ENCODE measurements around the gene GJB3. TPM values are rescaled to one million over a fixed set of nuclear protein-coding genes. Genes with fewer than 3 reads are reported as not detected.

GJB3 gene
- total RNA-seq, 1 donor, result not detected

DNA sequence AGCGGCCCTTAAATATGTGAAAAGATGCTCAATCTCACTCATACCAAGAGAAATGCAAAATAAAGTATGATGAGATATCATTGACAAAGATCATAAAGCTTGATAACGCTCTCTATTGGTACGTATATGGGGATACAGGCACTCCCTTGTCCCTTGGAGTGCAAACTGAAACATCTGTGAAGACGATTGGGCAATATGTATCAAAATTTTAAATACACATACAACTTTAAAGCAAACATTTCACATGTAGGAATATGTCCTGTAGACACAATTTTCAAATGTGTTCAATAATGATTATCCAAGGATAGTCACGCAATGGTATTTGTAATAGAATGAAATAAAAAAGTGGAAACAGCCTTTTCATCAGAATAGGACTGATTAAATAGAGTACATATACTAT is 2.0 kb upstream of the GJB3 start:
- no peak for DNase-seq (ENCODE audit: low read depth)
- no peak for TF ChIP-seq CTCF (IDR thresholded peaks at IDR 0.05; ENCODE audit: insufficient read depth, low read depth, low read length)
- H3K4me3 ChIP-seq (ENCODE audit: low read depth, low read length), result no peak overlapping the region

DNA sequence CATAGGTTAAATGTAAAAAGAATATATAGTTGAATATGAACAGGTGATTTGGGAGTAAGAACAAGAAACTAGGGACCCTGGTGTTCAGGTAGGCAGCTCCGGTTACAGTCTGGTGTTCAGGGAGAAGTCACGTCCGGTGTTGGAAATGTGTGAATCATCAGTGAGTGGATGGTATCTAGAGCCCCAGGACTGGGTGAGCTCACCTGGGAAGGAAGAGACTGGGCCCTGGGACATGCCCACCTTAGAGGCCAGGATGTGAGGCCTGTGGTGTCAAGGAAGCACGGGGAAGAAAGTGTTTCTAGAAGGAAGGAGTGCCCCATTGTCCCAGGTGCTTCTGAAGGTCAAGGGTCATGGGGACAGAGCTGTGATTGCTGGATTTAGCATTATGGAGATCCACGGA is 1.5 kb upstream of the GJB3 start:
- no peak overlapping the region for H3K4me3 ChIP-seq (ENCODE audit: low read depth, low read length)
- DNase-seq (ENCODE audit: low read depth), result no peak
- TF ChIP-seq CTCF (IDR thresholded peaks at IDR 0.05; ENCODE audit: insufficient read depth, low read depth, low read length), result no peak

GRCh38 chr1:34779962-34780361 is 1.1 kb upstream of the GJB3 start:
- H3K4me3 ChIP-seq (ENCODE audit: low read depth, low read length), result no peak overlapping the region
- no peak for TF ChIP-seq CTCF (IDR thresholded peaks at IDR 0.05; ENCODE audit: insufficient read depth, low read depth, low read length)
- no peak for DNase-seq (ENCODE audit: low read depth)

DNA sequence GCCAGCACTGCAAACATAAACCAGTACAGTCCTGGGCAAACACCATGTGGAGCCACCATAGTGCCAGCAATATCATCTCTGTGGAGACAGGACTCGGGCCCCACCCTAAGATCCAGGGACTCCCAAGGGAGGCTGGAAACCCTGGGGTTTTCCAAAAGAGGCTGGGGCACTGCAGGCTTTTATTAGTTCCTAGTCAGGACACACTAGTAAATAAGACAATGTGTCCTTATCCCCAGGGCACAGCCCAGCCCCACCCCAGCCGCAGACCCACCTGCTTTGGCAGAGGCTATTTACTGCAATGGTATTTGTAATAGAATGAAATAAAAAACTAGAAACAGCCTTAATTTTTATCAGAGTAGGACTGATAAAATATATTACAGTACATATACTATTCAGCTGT is 486 bp upstream of the GJB3 start:
- no peak for DNase-seq (ENCODE audit: low read depth)
- TF ChIP-seq CTCF (IDR thresholded peaks at IDR 0.05; ENCODE audit: insufficient read depth, low read depth, low read length), result no peak
- no peak overlapping the region for H3K4me3 ChIP-seq (ENCODE audit: low read depth, low read length)

DNA sequence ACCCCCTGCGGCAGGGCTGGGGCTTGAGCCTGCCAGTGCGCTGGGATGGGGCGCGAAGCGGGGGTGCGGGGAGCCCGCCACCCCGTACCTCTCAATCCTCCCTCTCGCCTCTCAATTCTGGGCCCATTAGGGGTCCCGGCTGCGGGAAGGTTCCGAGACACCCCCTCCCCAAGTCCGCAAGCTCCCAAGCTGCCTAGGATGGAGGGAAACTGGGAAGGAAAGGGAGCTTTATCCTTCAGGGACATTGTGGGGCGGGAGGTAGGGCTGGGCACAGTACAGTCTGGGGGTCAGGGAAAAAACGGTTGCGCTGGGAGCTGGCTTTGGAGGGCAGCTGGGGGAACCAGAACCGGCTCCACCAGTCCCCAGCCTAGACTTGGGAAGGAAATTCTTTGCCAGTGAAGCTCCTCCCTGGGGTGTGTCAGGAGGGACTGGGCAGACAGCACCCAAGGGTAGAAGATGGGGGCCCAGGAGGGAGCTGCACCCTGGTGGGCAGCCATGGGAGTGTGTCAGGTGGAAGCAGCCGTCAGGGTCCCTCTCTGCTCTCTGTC is 904 bp downstream of the GJB3 start:
- no peak for TF ChIP-seq CTCF (IDR thresholded peaks at IDR 0.05; ENCODE audit: insufficient read depth, low read depth, low read length)
- no peak for DNase-seq (ENCODE audit: low read depth)
- no peak overlapping the region for H3K4me3 ChIP-seq (ENCODE audit: low read depth, low read length)

DNA sequence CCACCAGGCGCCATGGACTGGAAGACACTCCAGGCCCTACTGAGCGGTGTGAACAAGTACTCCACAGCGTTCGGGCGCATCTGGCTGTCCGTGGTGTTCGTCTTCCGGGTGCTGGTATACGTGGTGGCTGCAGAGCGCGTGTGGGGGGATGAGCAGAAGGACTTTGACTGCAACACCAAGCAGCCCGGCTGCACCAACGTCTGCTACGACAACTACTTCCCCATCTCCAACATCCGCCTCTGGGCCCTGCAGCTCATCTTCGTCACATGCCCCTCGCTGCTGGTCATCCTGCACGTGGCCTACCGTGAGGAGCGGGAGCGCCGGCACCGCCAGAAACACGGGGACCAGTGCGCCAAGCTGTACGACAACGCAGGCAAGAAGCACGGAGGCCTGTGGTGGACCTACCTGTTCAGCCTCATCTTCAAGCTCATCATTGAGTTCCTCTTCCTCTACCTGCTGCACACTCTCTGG is 3.8 kb downstream of the GJB3 start:
- no peak for TF ChIP-seq CTCF (IDR thresholded peaks at IDR 0.05; ENCODE audit: insufficient read depth, low read depth, low read length)
- DNase-seq (ENCODE audit: low read depth), result no peak

DNA sequence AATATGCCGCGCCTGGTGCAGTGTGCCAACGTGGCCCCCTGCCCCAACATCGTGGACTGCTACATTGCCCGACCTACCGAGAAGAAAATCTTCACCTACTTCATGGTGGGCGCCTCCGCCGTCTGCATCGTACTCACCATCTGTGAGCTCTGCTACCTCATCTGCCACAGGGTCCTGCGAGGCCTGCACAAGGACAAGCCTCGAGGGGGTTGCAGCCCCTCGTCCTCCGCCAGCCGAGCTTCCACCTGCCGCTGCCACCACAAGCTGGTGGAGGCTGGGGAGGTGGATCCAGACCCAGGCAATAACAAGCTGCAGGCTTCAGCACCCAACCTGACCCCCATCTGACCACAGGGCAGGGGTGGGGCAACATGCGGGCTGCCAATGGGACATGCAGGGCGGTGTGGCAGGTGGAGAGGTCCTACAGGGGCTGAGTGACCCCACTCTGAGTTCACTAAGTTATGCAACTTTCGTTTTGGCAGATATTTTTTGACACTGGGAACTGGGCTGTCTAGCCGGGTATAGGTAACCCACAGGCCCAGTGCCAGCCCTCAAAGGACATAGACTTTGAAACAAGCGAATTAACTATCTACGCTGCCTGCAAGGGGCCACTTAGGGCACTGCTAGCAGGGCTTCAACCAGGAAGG is 4.3 kb downstream of the GJB3 start:
- no peak overlapping the region for H3K4me3 ChIP-seq (ENCODE audit: low read depth, low read length)
- DNase-seq (ENCODE audit: low read depth), result no peak
- TF ChIP-seq CTCF (IDR thresholded peaks at IDR 0.05; ENCODE audit: insufficient read depth, low read depth, low read length), result no peak

More for the DNA sequence above, 3.8 kb downstream of the GJB3 start:
- H3K4me3 ChIP-seq (ENCODE audit: low read depth, low read length), result no peak overlapping the region

All from fibroblast of villous mesenchyme (primary cell).